NCI-H1436 treated with DMSO at 0.1 percent for 48 hours (cell line): ENCODE results near the gene CIPC.

ENCODE experiments used
- DNase-seq: peaks from one replicate; lab custom pipeline; 2025; lab: John Stamatoyannopoulos, UW

The CIPC gene

DNA sequence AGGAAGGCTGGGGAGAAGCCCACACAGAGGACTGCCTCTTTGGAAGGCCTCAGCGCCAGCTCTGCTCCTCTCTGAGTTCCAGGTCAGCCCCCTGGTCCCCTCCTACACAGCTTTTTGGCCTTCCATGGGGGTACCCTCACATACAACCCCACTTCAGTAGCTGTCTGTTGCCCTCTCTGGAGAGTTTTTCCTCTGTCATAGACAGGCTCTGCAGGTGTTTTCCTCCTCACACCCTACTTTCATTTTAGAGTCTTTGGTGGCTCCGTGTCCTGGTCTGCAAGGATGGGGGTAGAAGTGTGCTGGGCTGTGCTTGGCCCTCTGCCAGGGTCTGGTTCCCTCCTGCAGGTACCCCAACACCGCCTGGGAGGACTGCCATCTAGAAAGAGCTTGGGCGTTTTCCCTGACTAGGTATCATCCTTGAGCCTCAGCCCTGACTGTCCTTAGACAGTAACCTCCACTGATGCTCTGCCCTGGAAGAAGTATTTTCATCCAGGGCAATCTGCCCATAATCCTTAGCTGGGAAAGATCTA lies 28.5 kb downstream of the CIPC start:
- DNase-seq: no peak

DNA sequence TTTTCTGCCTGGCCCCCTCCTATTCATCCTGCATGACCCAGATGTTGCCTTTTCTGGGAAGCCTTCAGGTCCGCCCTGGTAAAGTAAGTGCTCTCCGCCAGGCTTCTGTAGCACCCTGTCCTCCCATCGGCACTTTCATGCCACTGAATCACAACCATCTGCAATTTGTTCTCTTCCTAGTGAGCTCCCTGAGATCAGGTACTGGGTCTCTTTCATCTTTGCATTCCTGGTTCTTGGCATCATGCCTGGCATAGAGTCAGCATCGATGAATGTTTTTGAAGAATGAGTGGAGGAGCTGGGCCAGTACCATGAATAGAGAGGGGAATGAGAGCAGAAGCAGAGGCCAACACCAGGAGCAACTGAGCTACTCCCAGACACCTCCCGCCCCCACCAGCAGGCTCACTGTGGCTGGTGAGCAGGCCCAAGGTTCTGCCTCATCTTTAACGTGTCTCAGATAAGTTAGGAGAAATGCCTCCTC lies 30.4 kb downstream of the CIPC start:
- no peak for DNase-seq

GRCh38 chr14:77130386-77130785 lies 32.3 kb downstream of the CIPC start:
- DNase-seq: no peak

GRCh38 chr14:77131206-77131605 lies 33.1 kb downstream of the CIPC start:
- no peak for DNase-seq

DNA sequence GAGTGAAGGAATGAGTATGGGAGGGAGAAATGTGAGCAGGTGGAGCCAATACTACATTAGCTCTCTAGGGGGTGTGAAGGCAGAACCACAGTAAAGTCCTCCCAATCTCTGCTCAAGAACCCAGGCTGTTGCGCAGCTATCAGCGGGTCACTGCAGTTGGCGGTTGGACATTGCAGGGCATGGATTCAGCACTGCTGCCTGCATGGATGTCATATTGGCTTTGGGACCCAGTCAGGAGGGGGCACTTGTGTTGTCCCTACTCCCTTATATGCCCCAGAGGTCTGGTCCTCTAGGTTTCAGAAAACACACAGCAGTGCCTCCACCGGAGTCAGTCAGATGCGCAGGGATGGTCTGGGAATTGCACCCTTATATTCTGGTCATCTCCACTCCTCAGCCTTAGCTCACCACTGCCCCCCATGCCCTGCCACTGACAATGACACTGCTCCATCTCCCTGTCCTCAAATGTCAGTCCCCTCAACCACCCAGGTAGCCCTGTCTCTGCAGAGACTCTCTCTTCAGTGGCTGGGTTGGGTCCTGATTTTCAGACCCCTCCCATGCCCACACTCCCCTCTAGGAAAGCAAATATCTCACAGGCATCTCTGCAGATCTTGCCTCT lies 33.9 kb downstream of the CIPC start:
- DNase-seq: no peak

GRCh38 chr14:77133720-77134338 lies 35.8 kb downstream of the CIPC start:
- DNase-seq: no peak

DNA sequence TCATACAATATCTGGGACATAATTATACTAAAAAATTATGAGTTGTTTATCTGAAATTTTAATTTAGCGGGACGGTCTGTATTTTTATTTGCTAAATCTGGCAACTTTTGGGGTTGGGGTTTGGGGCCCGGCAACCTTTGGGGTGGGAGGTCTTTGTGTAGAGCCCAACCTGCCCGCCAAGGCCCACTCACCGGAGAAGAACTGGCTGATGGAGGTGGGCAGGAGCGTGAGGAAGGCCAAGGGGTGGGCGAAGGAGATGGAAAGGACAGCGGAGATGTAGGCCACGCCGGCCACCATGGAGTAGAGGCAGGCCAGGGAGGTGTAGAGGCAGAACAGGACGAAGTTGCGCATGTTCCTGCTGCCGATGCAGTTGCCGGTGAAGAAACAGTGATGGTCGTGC lies 41.0 kb downstream of the CIPC start:
- no peak for DNase-seq

GRCh38 chr14:77139540-77140358 lies 41.7 kb downstream of the CIPC start:
- DNase-seq: no peak

DNA sequence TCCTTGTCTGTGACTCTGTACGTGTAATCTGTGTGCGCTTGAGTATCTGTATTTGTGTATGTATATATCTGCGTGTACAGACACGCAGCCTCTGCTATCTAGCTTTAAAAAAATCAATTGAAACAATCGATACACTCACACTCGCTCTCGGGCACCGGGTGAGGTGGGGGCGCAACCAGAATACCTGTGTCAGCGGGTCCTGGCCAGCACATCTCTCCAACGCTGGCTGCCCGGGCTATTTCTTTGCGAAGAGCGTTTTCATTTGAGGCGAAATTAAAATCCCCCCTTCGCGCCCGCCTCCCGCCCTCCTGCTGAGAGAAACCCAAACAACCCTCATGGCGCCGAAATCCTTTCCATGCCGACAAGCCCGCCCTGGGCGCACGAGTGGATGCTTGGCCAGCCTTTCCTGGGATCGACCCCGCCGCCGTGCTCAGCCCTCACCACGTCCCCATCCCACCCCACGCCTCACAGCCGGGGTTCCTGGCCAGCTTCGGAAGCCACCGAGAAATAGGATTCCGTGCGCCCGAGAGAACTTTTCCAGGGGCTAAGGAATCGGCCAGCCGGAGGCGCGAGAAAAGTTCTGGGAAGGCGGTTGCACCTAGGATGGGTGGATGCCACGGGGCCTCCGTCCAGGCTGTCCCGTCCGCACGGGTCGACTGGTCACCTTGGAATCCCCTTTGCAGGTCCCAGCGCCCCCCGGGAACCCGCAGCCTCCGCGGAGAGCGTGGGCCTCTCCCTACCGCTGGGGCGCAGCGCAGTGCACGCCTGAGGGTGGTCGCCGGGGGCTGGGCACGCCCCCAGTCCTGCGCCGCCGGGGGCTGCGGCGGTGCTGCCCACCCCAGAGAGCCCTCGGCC lies 42.5 kb downstream of the CIPC start:
- DNase-seq: no peak

- no peak for DNase-seq
Observed at GRCh38 chr14:77141214-77142004, 43.4 kb downstream of the CIPC start, which contains the start of gene ZDHHC22. Gene ZDHHC22, minus strand, starts transcription at chr14:77141791. Its CDS starts 2,053 bp downstream, at chr14:77139738.

- DNase-seq: no peak
Observed at GRCh38 chr14:77142005-77142800, 44.1 kb downstream of the CIPC start.

DNA sequence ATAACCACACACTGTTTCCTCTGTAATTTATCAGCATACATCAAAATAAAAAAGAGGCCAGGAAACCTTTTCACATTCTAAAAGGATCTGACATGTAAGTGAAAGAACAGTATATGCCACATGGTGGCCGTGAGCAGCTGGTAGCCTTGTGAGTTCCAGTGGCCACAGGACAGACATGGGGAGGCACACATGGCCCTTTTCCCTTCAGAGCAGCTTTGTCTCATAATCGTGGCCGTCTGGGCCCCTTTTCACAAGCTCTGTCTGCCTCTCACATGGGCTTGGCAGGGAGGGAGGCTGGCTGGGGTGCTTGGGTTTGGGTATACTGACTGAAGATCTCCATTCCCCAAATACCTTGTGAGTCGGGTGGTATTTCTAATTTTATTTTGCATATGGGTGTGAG lies 45.0 kb downstream of the CIPC start:
- DNase-seq: no peak

- DNase-seq: no peak
Observed at GRCh38 chr14:77144412-77145115, 46.5 kb downstream of the CIPC start.

- no peak for DNase-seq
Observed at GRCh38 chr14:77145975-77146740, 48.1 kb downstream of the CIPC start.

GRCh38 chr14:77148510-77149231 lies 50.6 kb downstream of the CIPC start:
- no peak for DNase-seq

DNA sequence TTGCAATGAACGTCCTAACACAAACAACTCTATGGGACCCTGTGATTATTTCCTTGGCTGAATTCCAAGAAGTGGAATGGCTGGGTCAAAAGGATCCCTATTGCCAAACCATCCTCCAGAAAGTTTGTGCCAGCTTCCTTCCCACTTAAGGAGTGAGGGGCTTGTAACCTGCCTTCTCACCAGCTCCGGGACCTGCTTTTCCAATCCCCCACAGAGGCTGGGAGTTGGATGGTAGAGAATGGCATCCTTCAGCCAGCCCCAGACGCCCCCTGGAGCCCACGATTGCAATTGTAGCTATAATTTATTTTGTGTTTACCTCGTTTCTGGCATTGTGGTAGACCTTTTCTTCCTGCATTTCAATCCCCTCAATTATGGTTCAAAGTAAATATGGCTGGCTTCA lies 53.2 kb downstream of the CIPC start:
- no peak for DNase-seq

DNA sequence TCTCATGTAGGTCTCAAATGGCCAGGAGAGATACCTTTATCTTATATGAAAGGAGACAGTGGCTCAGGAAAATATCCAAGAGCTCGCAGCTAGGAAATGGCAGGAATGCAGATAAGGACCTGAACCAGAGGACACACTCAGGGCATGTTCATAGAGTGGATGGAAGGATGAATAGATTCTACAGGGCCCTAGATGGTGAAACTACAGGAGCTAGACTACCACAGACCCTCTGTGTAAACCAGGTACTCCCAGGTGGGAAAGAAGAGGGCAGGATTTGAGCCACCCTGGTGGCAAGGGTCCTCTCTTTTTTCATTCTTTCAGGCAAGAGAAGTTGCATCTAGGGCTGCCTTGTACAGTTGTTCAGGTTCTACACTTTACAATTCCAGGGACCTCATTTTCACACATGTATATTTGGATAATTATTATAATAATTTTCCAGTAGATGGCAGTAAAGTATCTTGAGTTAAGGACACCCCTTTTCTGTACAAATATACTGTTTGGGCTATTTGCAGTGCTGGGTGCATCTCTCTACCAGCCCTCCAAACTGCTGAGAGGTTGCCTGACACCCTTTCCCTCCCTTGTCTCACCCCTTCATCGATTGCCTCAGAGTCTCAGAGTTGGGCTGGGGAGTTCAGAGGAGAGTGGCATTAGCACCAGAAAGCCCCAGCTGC lies 54.0 kb downstream of the CIPC start:
- DNase-seq: no peak
